Stimulated activated CD4-positive, alpha-beta T cell treated with anti-CD3 and anti-CD28 coated beads, Interleukin-1b, Interleukin-23, amount 100 ng/mL, for 1 hour (primary cell): ENCODE results near the gene TAOK3.
"Not testable (repeated sequence)": the region's sequence is repeated elsewhere in the genome, so short reads cannot be mapped to it uniquely, and the experiment has no call there.

Source experiments
- DNase-seq, 2 donors: peaks; one replicate each; pipeline ENCODE4 v3.0.0-alpha.2; 2020; ENCODE audit warnings: low read depth in 2 of 2

TAOK3 gene

DNA sequence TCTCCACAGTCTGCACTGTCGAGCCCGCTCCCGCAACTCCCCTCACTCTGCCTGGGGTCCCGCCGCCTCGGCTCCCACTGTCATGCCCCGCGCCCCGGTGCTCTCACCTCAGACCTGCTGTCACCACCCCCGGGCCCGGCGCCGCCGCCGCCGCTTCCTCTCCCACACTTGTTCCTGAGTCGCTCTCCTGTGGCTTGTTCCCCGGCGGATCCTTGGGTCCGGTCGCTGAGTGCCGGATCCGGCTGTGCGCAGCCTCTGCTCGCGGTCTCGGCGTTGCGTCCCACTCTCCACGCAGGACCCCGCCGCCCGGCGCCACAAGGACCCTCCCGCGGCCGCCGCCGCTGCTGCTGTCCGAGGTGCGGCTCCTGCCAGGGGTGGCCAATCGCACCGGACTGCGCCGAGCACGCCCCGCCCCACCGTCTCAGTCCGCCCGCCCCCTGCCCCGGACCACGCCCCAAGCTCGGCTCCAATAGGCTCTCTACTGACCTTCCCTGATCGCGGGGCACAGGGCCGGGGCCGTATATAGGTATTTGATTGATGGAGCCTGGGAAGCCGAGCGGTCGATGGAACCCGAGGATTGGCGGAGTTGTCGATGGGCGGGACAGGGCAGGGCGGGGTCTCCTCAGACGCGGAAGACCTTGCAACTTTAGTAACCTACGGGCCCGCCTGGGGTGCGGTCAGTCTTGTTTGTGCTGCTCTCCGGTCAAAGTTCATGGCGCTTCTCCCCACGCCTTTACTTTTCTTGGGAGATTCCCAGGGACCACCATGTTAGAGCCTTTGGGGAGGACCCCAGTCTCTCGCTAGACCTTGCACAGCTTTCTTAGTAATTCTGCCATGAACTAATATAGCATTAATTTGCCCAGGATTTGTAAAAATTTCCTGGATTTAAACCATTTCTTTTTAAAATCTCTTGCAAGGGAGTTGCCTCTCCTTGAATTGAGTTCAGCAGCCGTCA, at the start of gene TAOK3:
TSS of gene TAOK3 (minus strand) at position 367 of the 955 bp plus-strand sequence. CDS start 117,340 bp downstream, outside the sequence.
- DNase-seq: peak; percentile 95

DNA sequence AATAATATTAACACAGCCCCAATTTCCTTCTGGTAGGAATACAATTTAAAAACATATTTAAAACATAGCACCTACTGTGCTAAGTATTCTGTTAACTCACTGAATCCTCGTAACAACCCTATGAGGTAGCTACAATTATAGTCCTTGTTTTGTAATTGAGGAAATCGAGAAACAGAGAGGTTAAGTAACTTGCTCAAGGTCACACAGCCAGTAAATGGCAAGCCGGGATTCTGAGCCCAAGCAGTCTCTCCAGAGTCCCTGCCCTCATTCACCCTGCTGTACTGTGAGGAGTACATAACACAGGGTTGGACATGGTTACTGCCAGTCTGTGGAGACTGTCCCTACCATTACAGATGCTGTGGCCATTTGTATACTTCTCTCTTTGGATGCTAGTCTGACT, 48.0 kb upstream of the TAOK3 start:
- no peak for DNase-seq

DNA sequence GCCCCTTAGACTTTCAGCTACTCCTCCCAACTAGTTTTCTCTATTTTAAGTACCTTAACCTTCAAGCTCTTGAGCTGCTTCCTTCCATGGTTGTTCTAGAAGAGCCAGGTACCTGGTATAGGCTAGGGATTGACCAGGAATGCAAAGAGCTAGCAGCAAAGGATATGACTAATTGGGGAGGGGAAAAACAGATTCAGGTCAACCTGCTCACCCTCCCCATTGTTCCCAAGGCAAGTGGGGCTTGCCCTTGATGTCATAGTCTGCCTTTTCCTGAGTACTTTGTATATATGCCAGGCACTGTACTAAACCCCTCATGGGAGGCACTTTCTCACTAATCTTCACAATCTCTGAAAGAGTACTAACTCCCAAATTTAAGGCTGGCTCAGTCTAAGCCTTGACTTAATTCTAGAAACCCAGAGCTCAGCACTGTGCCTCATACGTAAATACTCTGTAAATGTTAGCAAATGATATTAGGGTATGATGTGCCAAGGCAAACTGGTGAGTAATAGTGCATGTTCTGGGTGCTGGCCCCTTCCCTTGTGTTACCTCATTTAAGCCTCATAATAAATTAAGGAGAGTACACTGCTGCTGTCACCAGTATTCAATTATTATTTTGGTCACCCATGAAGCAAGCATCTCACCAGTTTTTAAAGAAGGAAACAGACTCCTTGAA, 45.8 kb upstream of the TAOK3 start:
- DNase-seq: no peak

GRCh38 chr12:118417942-118418341, 45.2 kb upstream of the TAOK3 start:
- no peak for DNase-seq

DNA sequence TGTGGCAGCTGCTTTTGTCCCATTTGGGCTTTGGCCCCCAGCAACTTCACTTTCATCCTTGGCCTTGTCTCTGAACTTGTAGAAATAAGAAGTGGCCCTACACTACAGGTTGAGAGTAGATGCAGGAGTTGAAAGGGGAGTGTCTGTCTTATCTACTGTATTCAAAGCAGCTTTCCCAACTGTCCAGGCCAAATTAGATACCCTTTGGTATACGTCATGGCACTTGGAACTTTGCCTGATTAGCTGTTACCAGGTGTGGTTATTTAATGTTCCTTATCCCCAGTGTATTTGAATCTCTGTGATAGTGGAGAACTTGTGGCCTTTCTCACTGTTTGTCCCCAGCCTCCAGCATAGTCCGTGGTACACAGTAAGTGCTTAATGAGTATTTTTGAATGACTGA, 37.1 kb upstream of the TAOK3 start:
- no peak for DNase-seq

DNA sequence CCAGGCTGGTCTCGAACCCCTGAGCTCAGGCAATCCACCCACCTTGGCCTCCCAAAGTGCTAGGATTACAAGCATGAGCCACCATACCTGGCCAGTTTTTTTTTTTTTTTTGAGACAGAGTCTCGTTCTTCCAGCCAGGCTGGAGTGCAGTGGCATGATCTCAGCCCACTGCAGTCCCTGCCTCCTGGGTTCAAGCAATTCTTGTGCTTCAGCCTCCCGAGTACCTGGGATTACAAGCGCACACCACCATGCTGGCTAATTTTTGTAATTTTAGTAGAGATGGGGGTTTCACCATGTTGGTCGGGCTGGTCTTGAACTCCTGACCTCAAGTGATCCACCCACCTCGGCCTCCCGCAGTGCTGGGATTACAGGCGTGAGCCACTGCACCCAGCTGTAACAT, 35.5 kb upstream of the TAOK3 start:
- DNase-seq: not testable (repeated sequence)

- peak in 1 of 2 donors; percentile 23 for DNase-seq
Observed at GRCh38 chr12:118404876-118405521, 32.3 kb upstream of the TAOK3 start.

DNA sequence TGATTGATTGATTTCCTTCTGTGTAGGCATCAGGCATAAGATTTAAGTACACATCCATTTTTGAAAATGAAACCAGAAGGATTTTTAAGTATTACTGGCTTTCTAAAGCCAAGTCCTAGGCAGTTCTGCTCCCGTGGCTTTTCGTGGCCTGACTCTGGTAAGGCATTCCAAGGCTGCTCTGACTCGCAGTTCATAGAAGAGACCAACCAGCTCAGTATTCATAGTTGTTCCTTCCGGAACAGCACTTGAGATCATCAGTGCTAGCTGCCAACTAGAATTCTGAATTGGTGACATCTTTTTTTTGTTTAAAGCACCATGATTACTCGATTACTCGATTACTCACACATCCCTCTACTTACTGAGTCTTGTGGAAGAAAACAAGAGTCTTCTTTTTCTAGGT, 29.5 kb upstream of the TAOK3 start:
- no peak for DNase-seq

GRCh38 chr12:118398940-118399339, 26.2 kb upstream of the TAOK3 start:
- DNase-seq: no peak

DNA sequence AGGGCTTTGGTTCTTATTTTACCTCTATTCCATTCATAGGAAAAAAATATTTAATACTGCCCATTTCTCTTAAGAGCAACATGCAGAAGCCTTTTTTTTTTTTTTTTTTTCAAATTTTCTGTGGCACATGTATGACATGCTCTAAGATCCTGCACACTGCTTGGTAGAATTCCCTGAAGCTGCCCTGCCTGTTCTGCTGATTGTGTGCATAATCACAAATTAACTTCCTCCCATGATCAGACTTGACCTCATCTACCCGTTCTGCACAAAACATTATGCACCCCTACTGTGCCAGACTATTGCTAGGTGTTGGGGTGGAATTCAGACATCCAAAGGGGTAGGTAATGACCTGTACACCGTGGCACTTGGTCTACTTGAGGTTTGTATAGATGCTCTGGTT, 25.8 kb upstream of the TAOK3 start:
- no peak for DNase-seq

GRCh38 chr12:118397708-118398440, 25.2 kb upstream of the TAOK3 start:
- DNase-seq: no peak

GRCh38 chr12:118391836-118392235, 19.1 kb upstream of the TAOK3 start:
- no peak for DNase-seq

DNA sequence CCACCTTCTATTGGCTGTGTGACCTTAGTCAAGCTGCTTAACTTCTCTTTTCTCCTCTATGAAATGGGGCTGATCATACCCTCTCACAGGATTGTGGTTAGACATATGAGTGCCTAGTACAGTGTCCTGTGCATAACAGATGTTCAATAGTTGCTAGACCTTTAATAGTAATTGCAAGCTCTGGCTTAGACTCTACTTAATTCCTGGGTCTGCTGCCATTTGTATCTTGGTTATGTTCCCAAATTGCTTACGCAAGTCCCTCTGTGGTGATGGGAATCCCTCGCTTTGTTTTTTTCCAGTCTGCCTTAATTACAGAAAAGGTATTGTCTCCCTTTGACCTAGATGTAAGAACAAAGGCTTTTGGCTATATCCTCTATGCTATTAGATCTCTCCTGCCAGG, 18.7 kb upstream of the TAOK3 start:
- no peak for DNase-seq

- peak; percentile 39 to 74 for DNase-seq
Observed at GRCh38 chr12:118377884-118378470, 5.3 kb upstream of the TAOK3 start.

GRCh38 chr12:118377021-118377883, 4.5 kb upstream of the TAOK3 start:
- DNase-seq: no peak

DNA sequence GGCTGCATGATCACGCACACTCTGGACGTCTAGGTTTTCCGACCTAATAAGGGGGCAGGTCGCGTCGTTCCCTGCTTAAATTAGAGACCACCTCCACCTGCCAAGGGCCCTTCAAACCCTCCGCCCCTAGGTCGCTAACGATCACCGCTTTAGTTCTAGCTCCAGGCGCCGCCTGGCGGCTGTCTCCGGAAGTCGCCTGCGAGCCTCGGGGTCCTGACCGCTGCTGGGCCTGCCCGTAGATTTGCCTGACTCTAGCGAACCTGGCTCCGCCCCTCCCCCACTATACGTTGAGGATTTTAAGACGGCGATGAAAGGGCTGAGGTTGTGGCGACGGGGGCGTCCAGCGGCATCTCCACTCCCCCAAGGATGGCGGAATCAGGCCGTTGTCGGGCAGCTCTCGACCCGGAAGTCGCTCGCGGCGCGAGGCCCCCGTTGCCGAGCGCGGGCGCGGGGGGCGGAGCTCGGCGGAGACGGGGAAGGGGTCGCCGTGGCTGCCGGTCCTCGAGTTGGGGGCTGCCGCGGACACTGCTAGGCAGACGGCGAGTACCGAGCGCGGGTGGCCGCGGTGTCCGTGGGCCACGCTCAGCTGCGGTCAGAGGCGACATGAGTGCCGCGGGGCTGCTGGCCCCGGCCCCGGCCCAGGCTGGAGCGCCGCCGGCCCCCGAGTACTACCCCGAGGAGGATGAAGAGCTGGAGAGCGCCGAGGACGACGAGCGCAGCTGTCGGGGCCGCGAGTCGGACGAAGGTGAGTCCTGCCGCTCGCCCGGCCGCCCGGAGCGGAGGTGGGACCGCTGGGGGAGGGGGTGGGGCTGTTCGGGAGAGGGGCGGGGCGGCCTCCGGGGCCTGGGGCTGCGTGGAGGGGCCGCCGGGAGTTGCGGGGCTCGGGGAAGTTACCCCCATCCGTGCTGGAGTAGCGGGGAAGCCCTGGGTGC, 3.6 kb upstream of the TAOK3 start, which contains the start of gene SUDS3:
TSS of gene SUDS3 (plus strand) at position 467 of the 932 bp plus-strand sequence. CDS start at position 604, 137 bp downstream.
- DNase-seq: peak; percentile 88 to 95

- DNase-seq: no peak
Observed at GRCh38 chr12:118375348-118375747, 2.6 kb upstream of the TAOK3 start.

GRCh38 chr12:118374909-118375308, 2.2 kb upstream of the TAOK3 start:
- DNase-seq: no peak

DNA sequence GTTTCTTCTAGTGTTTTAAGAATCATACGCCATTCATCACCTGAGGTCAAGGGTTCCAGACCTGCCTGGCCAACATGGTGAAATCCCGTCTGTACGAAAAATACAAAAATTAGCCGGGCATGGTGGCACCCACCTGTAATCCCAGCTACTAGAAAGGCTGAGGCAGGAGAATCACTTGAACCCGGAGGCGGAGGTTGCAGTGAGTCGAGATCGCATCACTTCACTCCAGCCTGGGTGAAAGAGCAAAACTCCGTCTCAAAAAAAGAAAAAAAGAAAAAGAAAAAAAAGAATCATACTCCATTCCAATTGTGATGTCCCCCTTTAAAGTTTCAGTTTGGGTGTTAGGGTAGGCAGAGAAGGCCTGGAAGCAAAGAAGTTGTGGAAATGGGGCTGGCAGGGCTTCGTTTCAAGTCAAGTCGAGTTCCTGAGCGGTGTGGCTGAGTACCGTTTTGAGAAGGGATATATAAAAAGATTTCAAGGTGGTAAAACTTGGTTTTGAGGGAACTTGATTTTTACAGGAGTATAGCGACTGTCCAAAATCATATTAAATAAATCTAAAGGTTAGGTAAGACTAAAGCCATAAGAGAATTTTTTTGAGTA, 1.5 kb upstream of the TAOK3 start:
- no peak for DNase-seq
